GM12878 (cell line): ENCODE measurements around the gene CYB5RL. TPM values are rescaled to one million over a fixed set of nuclear protein-coding genes. Genes with fewer than 3 reads are reported as not detected.

Source experiments
- ATAC-seq: fragments of 200-7000 bp; cut with Tn5 transposase; 3 replicates; pipeline ENCODE4 v1.9.1; 2020; ENCODE audit warnings: mild to moderate bottlenecking, moderate library complexity
- BruUV-seq: library from RNA; stranded (reverse); fragments of 400-500 nt; replicated peaks from 2 replicates; lab custom pipeline; 2021; lab: Mats Ljungman, UMichigan
- CTCF ChIA-PET: fragments of 300-600 bp; sonication (Branson Sonifier 250); formaldehyde crosslinking; extraction: SDS; loops from one replicate; lab custom pipeline; 2021; ENCODE audit warnings: inconsistent platforms; lab: Yijun Ruan, JAX
- POLR2A ChIA-PET: fragments of 350-600 bp; formaldehyde crosslinking; extraction: SDS; loops from one replicate; lab custom pipeline; 2021; ENCODE audit warnings: inconsistent platforms; lab: Charles Lee
- RAD21 ChIA-PET: fragments of 300-600 bp; sonication (Branson Sonifier 250); formaldehyde crosslinking; loops from one replicate; lab custom pipeline; 2023; ENCODE audit warnings: antibody characterized with exemption; ENCODE audit not compliant: unreplicated experiment; lab: Charles Lee
- SMC1A ChIA-PET: fragments of 300-600 bp; sonication (Branson Sonifier 250); formaldehyde crosslinking; loops from one replicate; lab custom pipeline; 2023; ENCODE audit not compliant: unreplicated experiment, uncharacterized antibody; lab: Charles Lee
- DNase-seq: peaks from one replicate; pipeline ENCODE4 v3.0.0-alpha.2; 2011; ENCODE audit warnings: low read depth, low spot score
- FAIRE-seq: peaks from 3 replicates; lab custom pipeline; 2011; peaks lifted over from hg19 to GRCh38; lab: Jason Lieb, UNC
- H2AFZ ChIP-seq: 2 replicates; pipeline ENCODE4 v1.6.0; 2011; ENCODE audit warnings: low read depth, low read length, control low read depth; ENCODE audit not compliant: control insufficient read depth
- H3K27ac ChIP-seq: 2 replicates; pipeline ENCODE4 v1.5.1; 2011; ENCODE audit warnings: control low read depth; ENCODE audit not compliant: control insufficient read depth, insufficient read depth
- H3K27me3 ChIP-seq, 2 experiments: replicated peaks in 1 of 2; 2 replicates each; pipeline versions ENCODE4 v1.6.0 to v1.6.1; 2011; ENCODE audit warnings: low read length in 1 of 2; ENCODE audit not compliant: control insufficient read depth in 2 of 2, insufficient read depth in 2 of 2
- H3K36me3 ChIP-seq, 2 experiments: 2 replicates each; pipeline ENCODE4 v1.5.1; 2011; ENCODE audit warnings: low read length in 1 of 2; ENCODE audit not compliant: control insufficient read depth in 2 of 2, insufficient read depth in 2 of 2
- H3K4me1 ChIP-seq: 2 replicates; pipeline ENCODE4 v1.6.1; 2011; ENCODE audit warnings: mild to moderate bottlenecking, low read length, moderate library complexity, mixed read lengths; ENCODE audit not compliant: control insufficient read depth, insufficient read depth
- H3K4me2 ChIP-seq: 2 replicates; pipeline ENCODE4 v1.6.0; 2011; ENCODE audit warnings: control low read depth; ENCODE audit not compliant: control insufficient read depth, insufficient read depth
- H3K4me3 ChIP-seq: fragments of 200-600 bp; sonication (generic); 2 replicates; pipeline ENCODE4 v1.5.1; 2016
- H3K79me2 ChIP-seq: 2 replicates; pipeline ENCODE4 v1.6.0; 2011; ENCODE audit warnings: low read length; ENCODE audit not compliant: control insufficient read depth, insufficient read depth
- H3K9ac ChIP-seq: 2 replicates; pipeline ENCODE4 v1.8.0; 2011; ENCODE audit warnings: low read length, control low read depth, mixed read lengths; ENCODE audit not compliant: control insufficient read depth, insufficient read depth
- H3K9me3 ChIP-seq: replicated peaks from 3 replicates; pipeline ENCODE4 v1.5.1; 2011; ENCODE audit warnings: mild to moderate bottlenecking, low read length; ENCODE audit not compliant: control insufficient read depth, insufficient read depth
- H4K20me1 ChIP-seq: 2 replicates; pipeline ENCODE4 v1.6.0; 2011; ENCODE audit not compliant: control insufficient read depth, insufficient read depth
- JUNB ChIP-seq: IDR thresholded peaks from 2 replicates; pipeline ENCODE4 v1.6.1; 2016; ENCODE audit warnings: antibody characterized with exemption, mild to moderate bottlenecking
- NFIC ChIP-seq: IDR thresholded peaks from 2 replicates; pipeline ENCODE4 v1.6.1; 2012; ENCODE audit warnings: low read depth, mild to moderate bottlenecking, inconsistent platforms, low read length, moderate library complexity
- POU2F2 ChIP-seq: IDR thresholded peaks from 3 replicates; pipeline ENCODE4 v1.6.1; 2011; ENCODE audit warnings: low read depth, mild to moderate bottlenecking, low read length, borderline replicate concordance
- WGBS: methylation state at CpG from one replicate; pipeline ENCODE4 v1.1.6; 2016; ENCODE audit warnings: low lambda C conversion rate; ENCODE audit not compliant: insufficient replicate concordance, insufficient coverage; ENCODE audit errors: missing lambda C conversion rate; 5-methylcytosine and 5-hydroxymethylcytosine counted together
- in situ Hi-C: fragments of 300-500 bp; cut with MboI; formaldehyde crosslinking; loops from 9 replicates; pipeline ENCODE4 v1.14.3; 2018; ENCODE audit warnings: mixed read lengths
- intact Hi-C: fragments of 100-400 bp; cut with micrococcal nuclease; formaldehyde crosslinking; loops from one replicate; pipeline ENCODE4 v1.14.2; 2022; ENCODE audit not compliant: unreplicated experiment
- polyA plus RNA-seq, 11 experiments: library from polyadenylated mRNA; depleted of rRNA in 4 of 11; unstranded in 6 of 11; stranded (reverse) in 5 of 11; fragments of >200 nt; fragmentation: Nextera tagmentation in 4 of 11; fragmentation: Illumina TruSeq in 1 of 11; extraction: Ambion mirVana in 4 of 11; extraction: Trizol in 1 of 11; gene quantifications; 1 replicate in 1 of 11; 2 replicates in 10 of 11; pipeline versions ENCODE4 v1.2.1 to v1.2.3, GENCODE V29; 2011 to 2016; ENCODE audit warnings: inconsistent platforms in 2 of 11, missing spikeins in 2 of 11, low read depth in 1 of 11
- total RNA-seq, 4 experiments: library from RNA; depleted of rRNA in 3 of 4; stranded (reverse); fragments of >200 nt in 3 of 4; fragmentation: Illumina TruSeq in 1 of 4; extraction: Trizol in 1 of 4; gene quantifications; 2 replicates each; pipeline versions ENCODE4 v1.2.1 to v1.2.3, GENCODE V29; 2013 to 2021
- TF ChIP-seq, protein P1 (sequence below): fragments of 450-650 bp; IDR thresholded peaks from 2 replicates; pipeline ENCODE4 v1.6.1; 2017; ENCODE audit warnings: borderline replicate concordance

Gene CYB5RL
- total and polyA plus RNA-seq, 10 of the 15 experiments (the other 5 are each of a cell fraction or from before 2014, with no cell fraction given), result 3.1 to 8.7 (median 7.2) TPM

DNA sequence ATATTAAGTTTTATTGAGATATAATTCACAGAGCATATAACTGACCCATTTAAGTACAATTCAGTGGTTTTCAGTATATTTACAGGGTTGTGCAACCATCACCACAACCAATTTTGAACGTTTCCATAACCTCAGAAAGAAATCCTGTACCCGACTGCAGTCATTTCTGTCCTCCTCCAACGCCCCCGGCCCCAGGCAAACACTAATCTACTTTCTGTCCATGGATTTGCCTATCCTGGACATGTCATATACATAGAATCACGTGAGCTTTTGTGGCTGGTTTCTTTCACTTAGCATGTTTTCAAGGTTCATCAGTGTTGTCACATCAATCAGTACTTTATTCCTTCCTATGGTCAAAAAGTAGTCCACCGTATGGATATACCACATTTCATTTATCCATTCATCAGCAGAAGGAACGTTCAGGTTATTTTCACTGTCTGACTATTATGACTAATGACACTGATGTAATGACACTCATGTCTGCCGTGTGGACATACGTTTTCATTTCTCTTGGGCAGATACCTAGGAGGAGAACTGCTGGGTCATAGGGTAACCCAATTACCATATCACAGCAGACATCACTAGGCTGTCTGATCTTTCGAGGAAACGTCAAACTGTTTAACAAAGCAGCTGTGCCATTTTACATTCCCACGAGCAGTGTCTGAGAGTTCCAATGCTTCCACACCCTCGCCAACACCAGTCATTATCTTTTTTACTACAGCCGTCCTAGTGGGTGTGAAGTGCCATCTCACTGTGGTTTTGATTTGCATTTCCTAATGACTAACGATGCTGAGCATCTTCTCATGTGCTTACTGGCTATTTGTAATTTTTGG, 30.9 kb upstream of the CYB5RL start:
- H3K79me2 ChIP-seq, result no peaks in the 10 kb centered on the region
- ATAC-seq (peak; percentile 53), DNase-seq (no peak), FAIRE-seq (peak; percentile 61)
- no peaks in the 10 kb centered on the region for H3K4me1 ChIP-seq
- WGBS, result 39% methylated on average over 15 of the region's 15 CpGs
- H3K9me3 ChIP-seq, result no peaks in the 10 kb centered on the region
- CTCF ChIA-PET, result no interaction called here
- peaks cover 0 to under 1% of the 10 kb centered on the region in 2 experiments; a peak in 2 of 4 replicates for H3K36me3 ChIP-seq
- H4K20me1 ChIP-seq, result no peaks in the 10 kb centered on the region
- POLR2A ChIA-PET, result no interaction called here
- RAD21 ChIA-PET, result no interaction called here
- in situ Hi-C loops (no loop called here), intact Hi-C loops (no loop called here)
- no peak overlapping the region for H3K4me3 ChIP-seq
- TF ChIP-seq NFIC, result no peak
- 0 out of 3 replicates have a peak, but pooled peaks have one; percentile 36 for TF ChIP-seq POU2F2
- TF ChIP-seq JUNB, result peak; percentile 17
- TF ChIP-seq, protein P1, sequence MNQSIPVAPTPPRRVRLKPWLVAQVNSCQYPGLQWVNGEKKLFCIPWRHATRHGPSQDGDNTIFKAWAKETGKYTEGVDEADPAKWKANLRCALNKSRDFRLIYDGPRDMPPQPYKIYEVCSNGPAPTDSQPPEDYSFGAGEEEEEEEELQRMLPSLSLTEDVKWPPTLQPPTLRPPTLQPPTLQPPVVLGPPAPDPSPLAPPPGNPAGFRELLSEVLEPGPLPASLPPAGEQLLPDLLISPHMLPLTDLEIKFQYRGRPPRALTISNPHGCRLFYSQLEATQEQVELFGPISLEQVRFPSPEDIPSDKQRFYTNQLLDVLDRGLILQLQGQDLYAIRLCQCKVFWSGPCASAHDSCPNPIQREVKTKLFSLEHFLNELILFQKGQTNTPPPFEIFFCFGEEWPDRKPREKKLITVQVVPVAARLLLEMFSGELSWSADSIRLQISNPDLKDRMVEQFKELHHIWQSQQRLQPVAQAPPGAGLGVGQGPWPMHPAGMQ, result no peak
- H3K27ac ChIP-seq, result no peak overlapping the region
- H3K9ac ChIP-seq, result no peak overlapping the region
- SMC1A ChIA-PET, result no interaction called here
- BruUV-seq, result TSS peak; percentile 34
- no peaks in the 10 kb centered on the region for H3K27me3 ChIP-seq
- no peak overlapping the region for H3K4me2 ChIP-seq
- H2AFZ ChIP-seq, result no peak overlapping the region
